Trophoblast cell (in vitro differentiated cells and primary cell): ENCODE results near the gene CDC42BPB.
A peak's percentile ranks its signal among the peaks of the same experiment; 100 is the strongest.

Source experiments
- DNase-seq, 2 donors: peaks; one replicate each; pipeline ENCODE4 v3.0.0-alpha.2; 2016
- H2AFZ ChIP-seq: 2 replicates; pipeline ENCODE4 v1.6.1; 2013; ENCODE audit warnings: low read length, moderate library complexity, mild to moderate bottlenecking; ENCODE audit not compliant: insufficient read depth, poor library complexity
- H2AK5ac ChIP-seq: 2 replicates; pipeline ENCODE4 v1.6.1; 2013; ENCODE audit warnings: mild to moderate bottlenecking, low read length
- H2BK120ac ChIP-seq: 2 replicates; pipeline ENCODE4 v1.6.1; 2013; ENCODE audit warnings: low read length, mild to moderate bottlenecking, moderate library complexity; ENCODE audit not compliant: insufficient read depth, poor library complexity
- H2BK12ac ChIP-seq: 2 replicates; pipeline ENCODE4 v1.6.1; 2013; ENCODE audit warnings: mild to moderate bottlenecking, low read length, moderate library complexity
- H2BK5ac ChIP-seq: 2 replicates; pipeline ENCODE4 v1.6.1; 2013; ENCODE audit warnings: low read length, low read depth, moderate library complexity, mild to moderate bottlenecking; ENCODE audit not compliant: poor library complexity
- H3K14ac ChIP-seq: 2 replicates; pipeline ENCODE4 v1.6.1; 2013; ENCODE audit warnings: mild to moderate bottlenecking, low read length
- H3K18ac ChIP-seq: 2 replicates; pipeline ENCODE4 v1.6.1; 2013; ENCODE audit warnings: mild to moderate bottlenecking, low read length
- H3K23ac ChIP-seq: 2 replicates; pipeline ENCODE4 v1.6.1; 2013; ENCODE audit warnings: low read length
- H3K27ac ChIP-seq: 2 replicates; pipeline ENCODE4 v1.5.1; 2013; ENCODE audit warnings: low read depth, mild to moderate bottlenecking, inconsistent platforms, low read length, moderate library complexity
- H3K27me3 ChIP-seq: 2 replicates; pipeline ENCODE4 v1.6.1; 2013; ENCODE audit warnings: inconsistent platforms, mild to moderate bottlenecking, low read length, moderate library complexity; ENCODE audit not compliant: insufficient read depth
- H3K36me3 ChIP-seq, 2 experiments: 1 replicate in 1 of 2; 2 replicates in 1 of 2; pipeline ENCODE4 v1.6.1; 2013; ENCODE audit warnings: low read length in 2 of 2, mild to moderate bottlenecking in 2 of 2, moderate library complexity in 1 of 2; ENCODE audit not compliant: insufficient read depth in 2 of 2, control insufficient read depth in 1 of 2
- H3K4ac ChIP-seq: 2 replicates; pipeline ENCODE4 v1.6.1; 2013; ENCODE audit warnings: low read depth, mild to moderate bottlenecking, low read length, moderate library complexity
- H3K4me1 ChIP-seq, 2 experiments: 1 replicate in 1 of 2; 2 replicates in 1 of 2; pipeline ENCODE4 v1.6.1; 2013; ENCODE audit warnings: low read length in 2 of 2, mild to moderate bottlenecking in 2 of 2, moderate library complexity in 1 of 2; ENCODE audit not compliant: insufficient read depth in 2 of 2, control insufficient read depth in 1 of 2
- H3K4me2 ChIP-seq: 2 replicates; pipeline ENCODE4 v1.6.1; 2013; ENCODE audit warnings: inconsistent platforms, mild to moderate bottlenecking, low read length, moderate library complexity
- H3K4me3 ChIP-seq: 2 replicates; pipeline ENCODE4 v1.5.1; 2013; ENCODE audit warnings: mild to moderate bottlenecking, low read depth, low read length, inconsistent platforms
- H3K79me1 ChIP-seq: one replicate; pipeline ENCODE4 v1.6.1; 2013; ENCODE audit warnings: low read length
- H3K79me2 ChIP-seq: 2 replicates; pipeline ENCODE4 v1.6.1; 2013; ENCODE audit warnings: low read length, mild to moderate bottlenecking; ENCODE audit not compliant: control insufficient read depth, insufficient read depth, poor library complexity
- H3K9ac ChIP-seq: 2 replicates; pipeline ENCODE4 v1.6.1; 2013; ENCODE audit warnings: mild to moderate bottlenecking, low read length
- H3K9me3 ChIP-seq: 2 replicates; pipeline ENCODE4 v1.6.1; 2013; ENCODE audit warnings: low read depth, mild to moderate bottlenecking, control low read depth, inconsistent platforms, low read length; ENCODE audit not compliant: insufficient read depth
- H4K12ac ChIP-seq: 2 replicates; pipeline ENCODE4 v1.6.1; 2013; ENCODE audit warnings: low read depth, mild to moderate bottlenecking, low read length, moderate library complexity
- H4K8ac ChIP-seq: 2 replicates; pipeline ENCODE4 v1.6.1; 2013; ENCODE audit warnings: low read depth, mild to moderate bottlenecking, low read length, moderate library complexity
- H4K91ac ChIP-seq: one replicate; pipeline ENCODE4 v1.6.1; 2013; ENCODE audit warnings: low read depth, mild to moderate bottlenecking, low read length, moderate library complexity
- WGBS: extraction: QIAGEN DNeasy Blood & Tissue Kit; methylation state at CpG from one replicate; pipeline ENCODE4 v1.1.7; 2013; ENCODE audit warnings: missing lambda C conversion rate; ENCODE audit not compliant: insufficient read length, insufficient coverage; ENCODE audit errors: extremely low coverage; 5-methylcytosine and 5-hydroxymethylcytosine counted together

Gene CDC42BPB

DNA sequence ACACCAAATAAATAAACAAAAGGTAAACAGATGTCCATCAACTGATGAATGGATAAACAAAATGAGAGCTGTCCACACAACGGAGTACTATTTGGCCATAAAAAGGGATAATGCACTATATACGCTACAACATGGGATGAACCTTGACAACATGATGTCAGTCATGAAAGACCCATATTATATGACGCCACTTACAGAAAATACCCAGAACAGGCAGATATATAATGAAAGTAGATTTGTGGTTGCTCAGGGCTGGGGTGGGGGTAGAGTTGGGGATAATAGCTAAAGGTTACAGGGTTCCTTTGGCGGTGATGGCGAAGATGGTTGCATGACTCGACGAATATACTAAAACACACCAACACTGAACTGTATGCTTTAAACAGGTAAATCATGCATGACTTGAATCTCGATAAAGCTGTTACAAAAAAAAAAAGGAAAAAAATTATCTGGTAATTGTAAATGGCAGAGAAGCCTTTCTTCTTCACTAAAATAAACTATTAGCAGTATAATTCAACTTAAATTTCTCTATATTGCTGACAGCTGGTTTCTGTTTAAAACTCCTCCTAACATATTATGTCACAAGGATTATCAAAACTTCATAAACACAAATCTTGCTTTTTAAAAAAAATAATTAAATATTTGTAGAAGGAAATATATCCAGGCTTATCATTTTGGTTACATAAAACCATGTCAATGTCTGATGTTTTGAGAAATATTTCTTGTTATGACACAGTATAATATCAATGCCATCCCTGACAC is 13.9 kb downstream of the CDC42BPB start:
- no CpG with 5 or more reads among the region's 8 CpGs for WGBS

DNA sequence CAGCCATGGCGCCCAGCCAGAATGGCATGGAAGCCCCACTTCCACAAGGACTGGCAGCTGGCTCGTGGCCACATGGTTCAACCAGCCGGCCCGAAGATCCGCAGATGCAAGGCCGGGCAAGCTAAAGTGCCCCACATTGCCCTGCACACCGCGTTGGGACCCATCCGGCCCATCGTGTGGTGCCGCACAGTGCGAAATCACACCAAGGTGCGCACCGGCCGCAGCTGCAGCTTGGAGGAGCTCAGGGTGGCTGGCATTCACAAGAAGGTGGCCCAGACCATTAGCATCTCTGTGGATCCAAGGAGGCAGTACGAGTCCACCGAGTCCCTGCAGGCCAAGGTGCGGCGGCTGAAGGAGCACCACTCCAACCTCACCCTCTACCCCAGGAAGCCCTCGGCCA is 15.9 kb downstream of the CDC42BPB start:
- no CpG with 5 or more reads among the region's 20 CpGs for WGBS
- Histone ChIP-seq H2BK120ac (no peak overlapping the region), H3K79me1 (no peaks in the 10 kb centered on the region)

More for the DNA sequence above, 13.9 kb downstream of the CDC42BPB start:
- Histone ChIP-seq H4K91ac (no peak overlapping the region), H3K14ac (no peak overlapping the region), H3K4me2 (no peak overlapping the region), H4K12ac (no peak overlapping the region), H3K4ac (peak overlapping the region; percentile 80), H3K79me2 (peaks cover 11% of the 10 kb centered on the region), H2BK5ac (no peak overlapping the region), H3K4me1 (no peaks in the 10 kb centered on the region), H3K27ac (no peak overlapping the region), H2BK120ac (no peak overlapping the region), H3K4me3 (no peak overlapping the region), H2AFZ (no peak overlapping the region), H3K23ac (no peak overlapping the region), H3K9me3 (no peaks in the 10 kb centered on the region), H3K27me3 (no peaks in the 10 kb centered on the region), H2AK5ac (no peak overlapping the region), H3K18ac (no peak overlapping the region), H4K8ac (no peak overlapping the region), H3K79me1 (no peaks in the 10 kb centered on the region), H2BK12ac (no peak overlapping the region), H3K9ac (no peak overlapping the region), H3K36me3 (peaks cover 12 to 13% of the 10 kb centered on the region in 2 experiments)
- no peak for DNase-seq

DNA sequence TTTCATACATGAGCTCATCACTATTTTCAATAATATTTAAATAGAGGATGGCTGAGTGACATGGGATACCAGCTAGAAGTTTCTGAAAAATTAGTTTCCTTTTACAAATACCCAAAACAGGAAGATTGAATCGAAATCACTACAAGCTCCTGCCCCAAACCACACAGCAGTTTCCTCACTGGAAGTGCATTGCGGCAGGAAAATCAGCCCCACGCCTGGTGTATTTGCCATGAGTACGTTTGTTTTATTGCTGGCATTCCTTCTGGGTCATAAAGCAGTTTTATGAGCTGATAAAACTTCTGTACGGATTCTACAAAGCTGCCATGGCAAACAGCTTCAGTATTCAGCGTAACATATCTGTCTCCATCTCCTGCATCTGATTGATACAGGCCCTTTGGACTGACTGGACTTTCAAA is 23.7 kb downstream of the CDC42BPB start:
- no peak overlapping the region for H3K23ac ChIP-seq
- no peak for DNase-seq
- H3K79me2 ChIP-seq = peaks cover 3% of the 10 kb centered on the region
- H4K91ac ChIP-seq = no peak overlapping the region
- H2BK12ac ChIP-seq = no peak overlapping the region
- no CpG with 5 or more reads among the region's 6 CpGs for WGBS
- no peak overlapping the region for H4K12ac ChIP-seq
- no peaks in the 10 kb centered on the region for H3K79me1 ChIP-seq
- H3K4me3 ChIP-seq = no peak overlapping the region
- no peaks in the 10 kb centered on the region for H3K36me3 ChIP-seq
- H3K4ac ChIP-seq = peak overlapping the region; percentile 15
- H3K4me1 ChIP-seq = no peaks in the 10 kb centered on the region
- no peak overlapping the region for H4K8ac ChIP-seq
- H2BK120ac ChIP-seq = no peak overlapping the region
- no peak overlapping the region for H3K9ac ChIP-seq
- H3K27ac ChIP-seq = no peak overlapping the region
- H3K4me2 ChIP-seq = no peak overlapping the region
- no peak overlapping the region for H3K14ac ChIP-seq
- no peak overlapping the region for H2BK5ac ChIP-seq
- H3K9me3 ChIP-seq = no peaks in the 10 kb centered on the region
- H2AFZ ChIP-seq = no peak overlapping the region
- no peaks in the 10 kb centered on the region for H3K27me3 ChIP-seq
- no peak overlapping the region for H3K18ac ChIP-seq
- H2AK5ac ChIP-seq = no peak overlapping the region

More for the DNA sequence above, 15.9 kb downstream of the CDC42BPB start:
- Histone ChIP-seq H3K4me3 (no peak overlapping the region), H3K4me1 (no peaks in the 10 kb centered on the region), H2AFZ (no peak overlapping the region), H3K27me3 (no peaks in the 10 kb centered on the region), H3K4ac (peak overlapping the region; percentile 9), H2AK5ac (no peak overlapping the region), H2BK12ac (no peak overlapping the region), H4K91ac (no peak overlapping the region), H3K9ac (no peak overlapping the region), H3K18ac (peak overlapping the region; percentile 1), H3K79me2 (peaks cover 11% of the 10 kb centered on the region), H3K4me2 (no peak overlapping the region), H3K23ac (no peak overlapping the region), H4K8ac (no peak overlapping the region), H3K14ac (no peak overlapping the region), H3K9me3 (no peaks in the 10 kb centered on the region), H2BK5ac (no peak overlapping the region), H3K27ac (no peak overlapping the region), H4K12ac (no peak overlapping the region), H3K36me3 (peaks cover 8 to 11% of the 10 kb centered on the region in 2 experiments)
- no peak for DNase-seq

DNA sequence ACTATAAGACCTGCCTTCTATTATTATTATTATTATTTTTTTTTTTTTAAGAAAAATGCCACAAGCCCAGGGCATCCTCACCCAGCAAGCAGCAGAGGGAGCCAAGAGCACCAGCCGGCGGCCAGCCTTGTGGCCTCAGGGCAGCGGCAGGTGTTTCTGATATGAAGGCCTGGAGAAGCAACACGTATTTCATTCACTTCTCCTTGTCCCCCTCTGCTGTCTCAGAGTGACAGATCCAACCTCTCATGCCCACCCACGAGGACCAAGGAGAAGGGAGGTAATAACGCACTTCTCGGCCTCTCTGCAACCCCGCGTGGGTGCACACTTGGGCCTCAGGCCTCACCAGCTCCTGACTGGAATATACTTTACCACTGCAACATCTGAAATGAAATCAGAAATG is 25.4 kb downstream of the CDC42BPB start:
- H4K91ac ChIP-seq = no peak overlapping the region
- no peak overlapping the region for H3K14ac ChIP-seq
- DNase-seq = peak; percentile 31 to 52
- no CpG with 5 or more reads among the region's 9 CpGs for WGBS
- no peak overlapping the region for H2AK5ac ChIP-seq
- H3K79me1 ChIP-seq = no peaks in the 10 kb centered on the region
- peak overlapping the region; percentile 3 for H3K4ac ChIP-seq
- H3K27ac ChIP-seq = no peak overlapping the region
- H3K79me2 ChIP-seq = peaks cover 1% of the 10 kb centered on the region
- no peak overlapping the region for H3K4me3 ChIP-seq
- H4K12ac ChIP-seq = no peak overlapping the region
- H3K9me3 ChIP-seq = no peaks in the 10 kb centered on the region
- no peaks in the 10 kb centered on the region for H3K36me3 ChIP-seq
- H2BK12ac ChIP-seq = no peak overlapping the region
- no peak overlapping the region for H3K23ac ChIP-seq
- H2BK120ac ChIP-seq = no peak overlapping the region
- H2AFZ ChIP-seq = no peak overlapping the region
- H3K4me2 ChIP-seq = no peak overlapping the region
- no peak overlapping the region for H2BK5ac ChIP-seq
- H4K8ac ChIP-seq = no peak overlapping the region
- H3K9ac ChIP-seq = peak overlapping the region; percentile 61
- no peaks in the 10 kb centered on the region for H3K27me3 ChIP-seq
- H3K4me1 ChIP-seq = no peaks in the 10 kb centered on the region
- no peak overlapping the region for H3K18ac ChIP-seq
